ENCODE data around the gene CDC6. TPM values are rescaled to one million over a fixed set of nuclear protein-coding genes. Genes with fewer than 3 reads are reported as not detected.

CDC6 gene
- total RNA-seq, 1 donor from 2014 or later, result 4.7 TPM

GRCh38 chr17:40253565-40253964 is 34.1 kb upstream of the CDC6 start:
- no peak for TF ChIP-seq CTCF (IDR thresholded peaks at IDR 0.05; ENCODE audit: partially characterized antibody, unreplicated experiment)
- H3K36me3 Mint-ChIP-seq (ENCODE audit: unreplicated experiment), result no peaks in the 10 kb centered on the region
- H3K4me3 Mint-ChIP-seq (ENCODE audit: unreplicated experiment), result no peak overlapping the region
- no peaks in the 10 kb centered on the region for H3K4me1 Mint-ChIP-seq (ENCODE audit: low read depth, unreplicated experiment)
- H3K9me3 Mint-ChIP-seq (ENCODE audit: unreplicated experiment), result no peaks in the 10 kb centered on the region
- no peak overlapping the region for H3K27ac Mint-ChIP-seq (ENCODE audit: unreplicated experiment)
- peaks cover 2% of the 10 kb centered on the region for H3K27me3 Mint-ChIP-seq (ENCODE audit: unreplicated experiment)
- DNase-seq, result no peak

- Mint-ChIP-seq H3K27ac (ENCODE audit: unreplicated experiment) (no peak overlapping the region), H3K4me1 (ENCODE audit: low read depth, unreplicated experiment) (no peaks in the 10 kb centered on the region), H3K27me3 (ENCODE audit: unreplicated experiment) (peaks cover 2% of the 10 kb centered on the region), H3K9me3 (ENCODE audit: unreplicated experiment) (no peaks in the 10 kb centered on the region), H3K4me3 (ENCODE audit: unreplicated experiment) (no peak overlapping the region), H3K36me3 (ENCODE audit: unreplicated experiment) (peaks cover 4% of the 10 kb centered on the region)
- TF ChIP-seq CTCF (IDR thresholded peaks at IDR 0.05; ENCODE audit: partially characterized antibody, unreplicated experiment), result no peak
- no peak for DNase-seq
These were observed 28.2 kb upstream of the CDC6 start for GRCh38 chr17:40259505-40259904.

- Mint-ChIP-seq H3K27me3 (ENCODE audit: unreplicated experiment) (peaks cover 2% of the 10 kb centered on the region), H3K9me3 (ENCODE audit: unreplicated experiment) (no peaks in the 10 kb centered on the region), H3K36me3 (ENCODE audit: unreplicated experiment) (peaks cover 4% of the 10 kb centered on the region), H3K4me3 (ENCODE audit: unreplicated experiment) (no peak overlapping the region), H3K27ac (ENCODE audit: unreplicated experiment) (no peak overlapping the region), H3K4me1 (ENCODE audit: low read depth, unreplicated experiment) (no peaks in the 10 kb centered on the region)
- no peak for DNase-seq
- no peak for TF ChIP-seq CTCF (IDR thresholded peaks at IDR 0.05; ENCODE audit: partially characterized antibody, unreplicated experiment)
These were observed 27.2 kb upstream of the CDC6 start for GRCh38 chr17:40260528-40260927.

- Mint-ChIP-seq H3K27ac (ENCODE audit: unreplicated experiment) (no peak overlapping the region), H3K4me3 (ENCODE audit: unreplicated experiment) (no peak overlapping the region), H3K27me3 (ENCODE audit: unreplicated experiment) (no peaks in the 10 kb centered on the region)
These were observed 23.1 kb upstream of the CDC6 start for GRCh38 chr17:40264458-40265185.

More at GRCh38 chr17:40264458-40265185, 23.1 kb upstream of the CDC6 start:
- Mint-ChIP-seq H3K4me1 (ENCODE audit: low read depth, unreplicated experiment) (no peaks in the 10 kb centered on the region), H3K36me3 (ENCODE audit: unreplicated experiment) (peaks cover 4% of the 10 kb centered on the region), H3K9me3 (ENCODE audit: unreplicated experiment) (no peaks in the 10 kb centered on the region)
- TF ChIP-seq CTCF (IDR thresholded peaks at IDR 0.05; ENCODE audit: partially characterized antibody, unreplicated experiment), result no peak
- DNase-seq, result no peak
